Measurements from ENCODE around the gene AXIN1. TPM values are rescaled to one million over a fixed set of nuclear protein-coding genes. Genes with fewer than 3 reads are reported as not detected.

AXIN1 gene
- total RNA-seq, 3 donors from 2014 or later: 33.0 to 46.3 (median 40.0) TPM

GRCh38 chr16:376817-377418 is 24.4 kb upstream of the AXIN1 start:
- H3K36me3 ChIP-seq (ENCODE audit: low read depth): peaks cover 9% of the 10 kb centered on the region
- no peak overlapping the region for H3K4me3 ChIP-seq
- DNase-seq: peak in 1 of 3 donors; percentile 35
- TF ChIP-seq CTCF (IDR thresholded peaks at IDR 0.05): no peak
- ATAC-seq: no peak
- intact Hi-C loops (cut with DNase I, micrococcal nuclease): no loop called here
- H3K9me3 ChIP-seq: no peaks in the 10 kb centered on the region
- peaks cover 18% of the 10 kb centered on the region for H3K4me1 ChIP-seq (ENCODE audit: low read depth)

- Histone ChIP-seq H3K4me1 (ENCODE audit: low read depth) (peaks cover 18% of the 10 kb centered on the region), H3K36me3 (ENCODE audit: low read depth) (peaks cover 9% of the 10 kb centered on the region), H3K4me3 (no peak overlapping the region), H3K9me3 (no peaks in the 10 kb centered on the region)
- peak in 1 of 3 donors; percentile 24 for DNase-seq
- no peak for ATAC-seq
- intact Hi-C loops (cut with DNase I, micrococcal nuclease): no loop called here
- TF ChIP-seq CTCF (IDR thresholded peaks at IDR 0.05): no peak
Measured at GRCh38 chr16:375927-376816, 23.6 kb upstream of the AXIN1 start.

GRCh38 chr16:375212-375611 is 22.7 kb upstream of the AXIN1 start:
- no peak for TF ChIP-seq CTCF (IDR thresholded peaks at IDR 0.05)
- Histone ChIP-seq H3K36me3 (ENCODE audit: low read depth) (peaks cover 9% of the 10 kb centered on the region), H3K4me1 (ENCODE audit: low read depth) (peaks cover 16% of the 10 kb centered on the region), H3K4me3 (no peak overlapping the region), H3K9me3 (no peaks in the 10 kb centered on the region)
- ATAC-seq: no peak
- intact Hi-C loops (cut with DNase I, micrococcal nuclease): no loop called here
- no peak for DNase-seq

GRCh38 chr16:374616-374926 is 22.0 kb upstream of the AXIN1 start:
- no peak for ATAC-seq
- Histone ChIP-seq H3K4me1 (ENCODE audit: low read depth) (peaks cover 14% of the 10 kb centered on the region), H3K36me3 (ENCODE audit: low read depth) (peaks cover 9% of the 10 kb centered on the region), H3K9me3 (no peaks in the 10 kb centered on the region), H3K4me3 (no peak overlapping the region)
- intact Hi-C loops (cut with DNase I, micrococcal nuclease): no loop called here
- no peak for TF ChIP-seq CTCF (IDR thresholded peaks at IDR 0.05)
- peak in 1 of 3 donors; percentile 25 for DNase-seq

- intact Hi-C loops (cut with DNase I, micrococcal nuclease): no loop called here
- DNase-seq (peak in 1 of 3 donors; percentile 29), ATAC-seq (no peak)
- Histone ChIP-seq H3K9me3 (no peaks in the 10 kb centered on the region), H3K4me3 (no peak overlapping the region), H3K4me1 (ENCODE audit: low read depth) (peaks cover 11% of the 10 kb centered on the region), H3K36me3 (ENCODE audit: low read depth) (peaks cover 9% of the 10 kb centered on the region)
- TF ChIP-seq CTCF (IDR thresholded peaks at IDR 0.05): no peak
Measured at GRCh38 chr16:373848-374615, 21.5 kb upstream of the AXIN1 start.

Data from mucosa of descending colon (tissue), 3 donors.